ENCODE results near the gene TMEM203. TPM values are rescaled to one million over a fixed set of nuclear protein-coding genes. Genes with fewer than 3 reads are reported as not detected.
"Not testable (repeated sequence)": the region's sequence is repeated elsewhere in the genome, so short reads cannot be mapped to it uniquely, and the experiment has no call there.

TMEM203 gene
- total and polyA plus RNA-seq, 2 of the 13 experiments (the other 11 are each of a cell fraction or from before 2014, with no cell fraction given), result 23.4 to 36.7 TPM

- ATAC-seq; in situ Hi-C loops (cut with HindIII; ENCODE audit: extremely low pct_ligation_motif_present, low pct_unique_long_range_greater_than_20kb); BruUV-seq (replicated peaks); H3K9me3 ChIP-seq (ENCODE audit: low read length); CTCF ChIA-PET (ENCODE audit: low intra/inter-chr PET ratio, low total read pairs); H3K9ac ChIP-seq (ENCODE audit: insufficient read depth, low read depth, low read length); H3K27me3 ChIP-seq (ENCODE audit: control insufficient read depth in 1 of 2, insufficient read depth in 2 of 2, low read length in 2 of 2); H3K27ac ChIP-seq (ENCODE audit: extremely low read length, insufficient read depth, low read length); FAIRE-seq; DNase-seq (ENCODE audit: low spot score); intact Hi-C loops (cut with micrococcal nuclease; ENCODE audit: unreplicated experiment); H2AFZ ChIP-seq (ENCODE audit: low read length): not testable (repeated sequence)
- 98% methylated on average over 17 of the region's 18 CpGs for WGBS (ENCODE audit: low lambda C conversion rate)
- TF ChIP-seq HOXA3 (CRISPR knock-in tag; IDR thresholded peaks at IDR 0.05), result 0 out of 2 replicates have a peak, but pooled peaks have one; percentile 7
- TF ChIP-seq MED1 (CRISPR knock-in tag; IDR thresholded peaks at IDR 0.05), result 0 out of 2 replicates have a peak, but pooled peaks have one; percentile 7
- 0 out of 2 replicates have a peak, but pooled peaks have one; percentile 4 for TF ChIP-seq HNRNPL (IDR thresholded peaks at IDR 0.05; ENCODE audit: low read depth, low read length)
- peak; percentile 48 for TF ChIP-seq RBFOX2 (IDR thresholded peaks at IDR 0.05; ENCODE audit: low read depth, low read length)
- TF ChIP-seq ZNF687 (CRISPR knock-in tag; IDR thresholded peaks at IDR 0.05), result peak; percentile 2; the same call in 1 of the 2 replicates
- TF ChIP-seq ZSCAN21 (CRISPR knock-in tag; IDR thresholded peaks at IDR 0.05; ENCODE audit: borderline replicate concordance), result 0 out of 2 replicates have a peak, but pooled peaks have one; percentile 2
- 0 out of 2 replicates have a peak, but pooled peaks have one; percentile 2 for TF ChIP-seq ZFP90 (CRISPR knock-in tag; IDR thresholded peaks at IDR 0.05; ENCODE audit: borderline replicate concordance)
- POLR2A ChIA-PET, result interaction anchor here (0.6 to 7.7 kb wide), 11 partner anchors 9 to 176 kb away, joined by 3 to 317 read pairs (median 6); partner anchors contain the start of genes NELFB, SAPCD2, STPG3 and TOR4A
- Histone ChIP-seq H3K36me3 (replicated peaks in 1 of 2; ENCODE audit: control insufficient read depth in 1 of 2, insufficient read depth in 2 of 2, low read length in 2 of 2) (peaks cover 4 to 19% of the 10 kb centered on the region in 2 experiments; a peak in 4 of 5 replicates), H4K20me1 (ENCODE audit: insufficient read depth, low read length) (peaks cover 27% of the 10 kb centered on the region), H3K4me1 (ENCODE audit: insufficient read depth, low read length) (peaks cover 64% of the 10 kb centered on the region), H3K4me2 (ENCODE audit: low read depth, low read length) (peak overlapping the region; percentile 99; the same call in 1 of the 2 replicates), H3K79me2 (ENCODE audit: insufficient read depth, low read length) (peaks cover 33% of the 10 kb centered on the region), H3K4me3 (replicated peaks in 1 of 3; ENCODE audit: insufficient read depth in 1 of 3, low read depth in 2 of 3, low read length in 3 of 3) (peak overlapping the region in 1 of 3 experiments; percentile 94; a peak in 3 of 6 replicates)
These were observed 37.8 kb upstream of the TMEM203 start for GRCh38 chr9:137243266-137243625.
